ENCODE results near the gene TBRG4. TPM values are rescaled to one million over a fixed set of nuclear protein-coding genes. Genes with fewer than 3 reads are reported as not detected.

The TBRG4 gene
- total RNA-seq, 2 donors from 2014 or later: 46.4 to 76.3 TPM

DNA sequence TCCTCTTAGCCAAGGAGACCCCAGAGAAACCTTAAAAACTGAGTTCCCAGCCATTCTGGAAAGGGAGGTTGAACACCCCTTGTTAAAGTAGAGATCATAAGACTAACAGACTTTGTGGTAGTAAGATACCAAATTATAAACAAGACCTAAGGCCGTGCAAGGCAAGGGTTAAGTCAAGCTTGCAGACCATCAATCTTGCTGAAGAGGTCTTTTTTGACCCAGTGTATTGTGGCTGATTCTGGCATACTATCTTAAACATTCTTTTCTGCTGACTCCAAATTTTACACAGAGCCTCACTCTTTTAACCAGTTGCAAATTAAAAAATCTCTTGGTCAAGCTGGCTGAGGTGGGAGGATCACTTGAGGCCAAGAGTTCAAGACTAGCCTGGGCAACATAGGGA lies 1.2 kb upstream of the TBRG4 start:
- H3K4me3 ChIP-seq: no peak overlapping the region
- no peaks in the 10 kb centered on the region for H3K9me3 ChIP-seq
- peaks cover 5% of the 10 kb centered on the region for H3K4me1 ChIP-seq (replicated peaks)
- H3K36me3 ChIP-seq: no peaks in the 10 kb centered on the region
- DNase-seq (ENCODE audit: low spot score): no peak
- intact Hi-C loops (cut with DNase I): loop anchor here (5.0 to 10.0 kb wide), 4 partner anchors 110 to 528 kb away; partner anchors contain the start of genes CCM2, PURB and TMED4
- WGBS: 100% methylated on average over 1 of the region's 1 CpG
- H3K27ac ChIP-seq: peak overlapping the region in 1 of 2 donors; percentile 78
- TF ChIP-seq, protein P1, sequence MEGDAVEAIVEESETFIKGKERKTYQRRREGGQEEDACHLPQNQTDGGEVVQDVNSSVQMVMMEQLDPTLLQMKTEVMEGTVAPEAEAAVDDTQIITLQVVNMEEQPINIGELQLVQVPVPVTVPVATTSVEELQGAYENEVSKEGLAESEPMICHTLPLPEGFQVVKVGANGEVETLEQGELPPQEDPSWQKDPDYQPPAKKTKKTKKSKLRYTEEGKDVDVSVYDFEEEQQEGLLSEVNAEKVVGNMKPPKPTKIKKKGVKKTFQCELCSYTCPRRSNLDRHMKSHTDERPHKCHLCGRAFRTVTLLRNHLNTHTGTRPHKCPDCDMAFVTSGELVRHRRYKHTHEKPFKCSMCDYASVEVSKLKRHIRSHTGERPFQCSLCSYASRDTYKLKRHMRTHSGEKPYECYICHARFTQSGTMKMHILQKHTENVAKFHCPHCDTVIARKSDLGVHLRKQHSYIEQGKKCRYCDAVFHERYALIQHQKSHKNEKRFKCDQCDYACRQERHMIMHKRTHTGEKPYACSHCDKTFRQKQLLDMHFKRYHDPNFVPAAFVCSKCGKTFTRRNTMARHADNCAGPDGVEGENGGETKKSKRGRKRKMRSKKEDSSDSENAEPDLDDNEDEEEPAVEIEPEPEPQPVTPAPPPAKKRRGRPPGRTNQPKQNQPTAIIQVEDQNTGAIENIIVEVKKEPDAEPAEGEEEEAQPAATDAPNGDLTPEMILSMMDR (IDR thresholded peaks at IDR 0.05): no peak
- TF ChIP-seq POLR2AphosphoS5 (IDR thresholded peaks at IDR 0.05): no peak
- no peak for TF ChIP-seq POLR2A (IDR thresholded peaks at IDR 0.05)
- no peaks in the 10 kb centered on the region for H3K27me3 ChIP-seq (replicated peaks; ENCODE audit: insufficient read depth)

DNA sequence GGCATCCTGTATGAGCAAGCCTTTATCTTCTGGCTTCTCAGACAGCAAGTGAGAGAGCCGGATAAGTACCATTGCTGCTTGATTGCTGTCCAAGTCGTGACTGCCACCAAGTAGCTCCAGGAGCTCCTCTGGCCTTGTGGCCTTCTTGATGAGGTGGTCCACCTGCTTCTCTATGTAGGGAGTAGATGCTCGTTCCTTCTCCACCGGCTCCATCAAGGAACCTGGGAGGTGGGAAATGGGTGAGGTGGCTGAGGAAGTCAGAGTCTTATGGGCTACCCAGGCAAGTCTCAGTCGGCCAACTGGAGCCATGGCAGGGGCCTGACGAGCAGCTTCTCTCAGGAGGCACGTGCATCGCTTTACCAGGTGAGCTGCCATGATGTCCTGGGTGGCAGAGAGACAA lies 2.6 kb downstream of the TBRG4 start:
- 83% methylated on average over 8 of the region's 8 CpGs for WGBS
- TF ChIP-seq, protein P1 (IDR thresholded peaks at IDR 0.05): no peak
- no peak for TF ChIP-seq POLR2AphosphoS5 (IDR thresholded peaks at IDR 0.05)
- no peaks in the 10 kb centered on the region for H3K27me3 ChIP-seq (replicated peaks; ENCODE audit: insufficient read depth)
- H3K4me3 ChIP-seq: no peak overlapping the region
- H3K27ac ChIP-seq: no peak overlapping the region
- H3K36me3 ChIP-seq: peaks cover 7 to 23% of the 10 kb centered on the region in 2 donors
- H3K4me1 ChIP-seq (replicated peaks): peaks cover 5% of the 10 kb centered on the region
- intact Hi-C loops (cut with DNase I): no loop called here
- DNase-seq (ENCODE audit: low spot score): no peak
- no peaks in the 10 kb centered on the region for H3K9me3 ChIP-seq

DNA sequence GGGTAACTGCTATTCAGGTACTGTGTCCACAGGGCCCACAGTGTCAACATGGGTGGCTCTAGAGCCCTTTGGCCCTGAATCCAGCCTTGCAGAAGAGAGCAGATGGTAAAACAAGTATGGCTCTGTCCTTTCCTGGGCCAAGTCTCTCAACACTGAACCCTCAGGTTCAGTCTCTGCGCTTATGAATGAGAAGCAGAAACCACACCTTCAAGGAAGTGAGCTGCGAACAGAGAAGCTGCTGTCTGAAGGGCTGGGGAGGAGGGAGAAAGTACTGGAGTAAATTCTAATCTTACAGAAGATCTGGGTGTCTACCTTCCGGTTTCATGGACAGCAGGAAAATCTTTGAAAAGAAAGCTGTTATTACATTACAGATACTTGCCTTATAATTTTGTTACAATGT lies 4.1 kb downstream of the TBRG4 start:
- H3K27ac ChIP-seq: no peak overlapping the region

DNA sequence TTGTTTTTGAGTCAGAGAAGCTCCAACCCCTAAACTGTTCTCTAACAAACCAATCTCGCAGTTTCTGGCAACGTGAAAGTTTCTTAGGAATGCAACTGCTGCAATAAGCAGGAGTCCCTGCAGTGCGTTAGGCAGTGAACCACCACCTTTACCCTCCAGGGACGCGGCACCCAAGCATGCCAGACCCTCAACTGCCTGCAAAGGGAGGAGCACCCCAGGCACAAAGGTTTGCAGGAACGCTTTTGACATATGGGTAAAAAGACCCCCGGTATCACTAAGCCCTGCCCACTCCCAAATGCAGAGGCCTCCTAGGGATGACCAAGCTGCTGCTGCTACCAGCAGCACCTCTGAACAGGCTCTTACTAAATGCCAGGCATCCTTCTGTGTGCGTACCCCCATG lies 4.7 kb downstream of the TBRG4 start:
- 77% methylated on average over 8 of the region's 8 CpGs for WGBS
- DNase-seq (ENCODE audit: low spot score): no peak
- H3K36me3 ChIP-seq: peaks cover 18 to 42% of the 10 kb centered on the region in 2 donors
- intact Hi-C loops (cut with DNase I): no loop called here
- TF ChIP-seq POLR2AphosphoS5 (IDR thresholded peaks at IDR 0.05) (no peak), POLR2A (IDR thresholded peaks at IDR 0.05) (no peak)
- TF ChIP-seq, protein P1 (IDR thresholded peaks at IDR 0.05): no peak
- H3K27ac ChIP-seq: no peak overlapping the region
- H3K4me1 ChIP-seq (replicated peaks): peaks cover 5% of the 10 kb centered on the region
- no peaks in the 10 kb centered on the region for H3K27me3 ChIP-seq (replicated peaks; ENCODE audit: insufficient read depth)
- H3K9me3 ChIP-seq: no peaks in the 10 kb centered on the region
- H3K4me3 ChIP-seq: no peak overlapping the region

More for the DNA sequence above, 4.1 kb downstream of the TBRG4 start:
- H3K9me3 ChIP-seq: no peaks in the 10 kb centered on the region
- 75% methylated on average over 3 of the region's 3 CpGs for WGBS
- intact Hi-C loops (cut with DNase I): no loop called here
- H3K4me3 ChIP-seq: no peak overlapping the region
- no peaks in the 10 kb centered on the region for H3K27me3 ChIP-seq (replicated peaks; ENCODE audit: insufficient read depth)
- H3K4me1 ChIP-seq (replicated peaks): peaks cover 5% of the 10 kb centered on the region
- no peak for DNase-seq (ENCODE audit: low spot score)
- TF ChIP-seq, protein P1 (IDR thresholded peaks at IDR 0.05): no peak
- TF ChIP-seq POLR2A (IDR thresholded peaks at IDR 0.05) (no peak), POLR2AphosphoS5 (IDR thresholded peaks at IDR 0.05) (no peak)
- peaks cover 15 to 38% of the 10 kb centered on the region in 2 donors for H3K36me3 ChIP-seq

DNA sequence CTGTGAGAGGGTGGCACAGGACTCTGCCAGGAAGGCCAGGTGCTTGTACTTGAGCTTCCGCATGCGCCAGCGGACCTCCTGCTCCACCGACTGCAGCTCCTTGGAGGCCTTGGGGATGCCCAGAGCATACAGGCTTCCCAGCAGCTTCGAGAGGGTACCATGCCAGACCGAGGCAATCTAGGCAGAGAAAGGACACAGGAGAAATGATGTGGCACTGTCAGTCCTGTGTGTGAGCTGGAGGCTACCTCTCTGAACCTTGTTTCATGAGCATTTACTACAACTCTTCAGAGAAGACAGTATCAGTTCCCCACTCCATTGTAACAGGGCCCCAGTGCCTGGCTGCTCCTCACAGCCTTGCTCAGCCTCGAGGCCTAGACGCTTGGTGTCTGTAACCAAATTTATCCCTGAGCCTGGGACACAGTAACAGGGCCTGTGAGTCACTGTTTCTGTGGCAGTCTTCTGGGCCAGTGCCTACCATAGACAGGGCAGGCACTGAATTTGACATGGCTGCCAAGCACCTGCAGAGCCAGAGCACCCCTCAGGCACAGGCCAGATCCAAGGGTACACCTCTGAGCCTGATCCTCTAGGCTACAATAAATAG lies 5.8 kb downstream of the TBRG4 start:
- H3K4me1 ChIP-seq (replicated peaks): peaks cover 5% of the 10 kb centered on the region
- intact Hi-C loops (cut with DNase I): no loop called here
- no peak overlapping the region for H3K4me3 ChIP-seq
- H3K9me3 ChIP-seq: no peaks in the 10 kb centered on the region
- WGBS: 88% methylated on average over 8 of the region's 8 CpGs
- DNase-seq (ENCODE audit: low spot score): no peak
- TF ChIP-seq, protein P1 (IDR thresholded peaks at IDR 0.05): no peak
- no peak for TF ChIP-seq POLR2AphosphoS5 (IDR thresholded peaks at IDR 0.05)
- TF ChIP-seq POLR2A (IDR thresholded peaks at IDR 0.05): no peak
- no peak overlapping the region for H3K27ac ChIP-seq
- no peaks in the 10 kb centered on the region for H3K27me3 ChIP-seq (replicated peaks; ENCODE audit: insufficient read depth)
- peaks cover 28 to 53% of the 10 kb centered on the region in 2 donors for H3K36me3 ChIP-seq
